Ectodermal cell (in vitro differentiated cells): ENCODE data around the gene CEACAM4.
"Not testable (repeated sequence)": the region's sequence is repeated elsewhere in the genome, so short reads cannot be mapped to it uniquely, and the experiment has no call there.

Experiments used
- H3K27ac ChIP-seq: 2 replicates; pipeline ENCODE4 v1.7.0; 2013; ENCODE audit warnings: mild to moderate bottlenecking, low read depth, low read length; ENCODE audit not compliant: insufficient read depth, poor library complexity, severe bottlenecking
- H3K27me3 ChIP-seq: 2 replicates; pipeline ENCODE4 v1.7.0; 2013; ENCODE audit warnings: mild to moderate bottlenecking, low read length; ENCODE audit not compliant: insufficient read depth, control insufficient read depth, poor library complexity, severe bottlenecking
- H3K36me3 ChIP-seq: one replicate; pipeline ENCODE4 v1.7.0; 2013; ENCODE audit warnings: low read length; ENCODE audit not compliant: control insufficient read depth, insufficient read depth
- H3K4me1 ChIP-seq: one replicate; pipeline ENCODE4 v1.7.0; 2013; ENCODE audit warnings: low read length; ENCODE audit not compliant: control insufficient read depth, insufficient read depth
- H3K4me3 ChIP-seq: 2 replicates; pipeline ENCODE4 v1.7.0; 2013; ENCODE audit warnings: low read depth, low read length, control low read depth; ENCODE audit not compliant: insufficient read depth
- H3K9me3 ChIP-seq: 2 replicates; pipeline ENCODE4 v1.7.0; 2013; ENCODE audit warnings: mild to moderate bottlenecking, low read length, moderate library complexity; ENCODE audit not compliant: control insufficient read depth
- WGBS, 2 experiments: methylation state at CpG; one replicate each; pipeline ENCODE4 v1.1.7; 2013; ENCODE audit warnings: missing lambda C conversion rate in 2 of 2; 5-methylcytosine and 5-hydroxymethylcytosine counted together

Gene CEACAM4

GRCh38 chr19:41587101-41587837 lies 39.6 kb downstream of the CEACAM4 start:
- Histone ChIP-seq H3K27me3 (no peaks in the 10 kb centered on the region), H3K9me3 (no peaks in the 10 kb centered on the region), H3K36me3 (no peaks in the 10 kb centered on the region), H3K4me3 (no peak overlapping the region), H3K4me1 (no peaks in the 10 kb centered on the region), H3K27ac (no peak overlapping the region)
- 63 to 71% methylated on average over 9 of the region's 9 CpGs for WGBS, 2 experiments

- Histone ChIP-seq H3K4me3 (no peak overlapping the region), H3K9me3 (no peaks in the 10 kb centered on the region), H3K4me1 (no peaks in the 10 kb centered on the region), H3K36me3 (no peaks in the 10 kb centered on the region), H3K27me3 (no peaks in the 10 kb centered on the region), H3K27ac (no peak overlapping the region)
These were observed 40.8 kb downstream of the CEACAM4 start for GRCh38 chr19:41586064-41586463.

GRCh38 chr19:41584931-41585330 lies 41.9 kb downstream of the CEACAM4 start:
- no peaks in the 10 kb centered on the region for H3K27me3 ChIP-seq
- H3K4me3 ChIP-seq: no peak overlapping the region
- 67 to 75% methylated on average over 1 of the region's 1 CpG for WGBS, 2 experiments
- H3K36me3 ChIP-seq: no peaks in the 10 kb centered on the region
- H3K4me1 ChIP-seq: no peaks in the 10 kb centered on the region
- H3K27ac ChIP-seq: no peak overlapping the region
- no peaks in the 10 kb centered on the region for H3K9me3 ChIP-seq

- Histone ChIP-seq H3K27me3 (no peaks in the 10 kb centered on the region), H3K9me3 (no peaks in the 10 kb centered on the region), H3K4me3 (no peak overlapping the region), H3K4me1 (no peaks in the 10 kb centered on the region), H3K36me3 (no peaks in the 10 kb centered on the region), H3K27ac (no peak overlapping the region)
- WGBS, 2 experiments: 51 to 56% methylated on average over 6 of the region's 6 CpGs
These were observed 42.5 kb downstream of the CEACAM4 start for GRCh38 chr19:41584260-41584810.

GRCh38 chr19:41582577-41583182 lies 44.2 kb downstream of the CEACAM4 start:
- WGBS, 2 experiments: 84 to 85% methylated on average over 1 of the region's 1 CpG
- not testable (repeated sequence) for H3K9me3 ChIP-seq, H3K4me3 ChIP-seq, H3K4me1 ChIP-seq, H3K36me3 ChIP-seq, H3K27me3 ChIP-seq, H3K27ac ChIP-seq

- H3K4me3 ChIP-seq, H3K9me3 ChIP-seq, H3K27ac ChIP-seq, H3K27me3 ChIP-seq, H3K4me1 ChIP-seq, H3K36me3 ChIP-seq: not testable (repeated sequence)
- WGBS, 2 experiments: 51 to 64% methylated on average over 3 to 4 of the region's 4 CpGs
These were observed 45.8 kb downstream of the CEACAM4 start for GRCh38 chr19:41581068-41581467.

- no peak overlapping the region for H3K27ac ChIP-seq
- no peaks in the 10 kb centered on the region for H3K4me1 ChIP-seq
- H3K27me3 ChIP-seq: peaks cover 3% of the 10 kb centered on the region
- H3K36me3 ChIP-seq: no peaks in the 10 kb centered on the region
- H3K9me3 ChIP-seq: no peaks in the 10 kb centered on the region
- 55 to 60% methylated on average over 2 of the region's 2 CpGs for WGBS, 2 experiments
- H3K4me3 ChIP-seq: no peak overlapping the region
These were observed 48.0 kb downstream of the CEACAM4 start for GRCh38 chr19:41578886-41579285.

- Histone ChIP-seq H3K4me3 (no peak overlapping the region), H3K27ac (no peak overlapping the region), H3K36me3 (no peaks in the 10 kb centered on the region), H3K9me3 (no peaks in the 10 kb centered on the region), H3K27me3 (peaks cover 3% of the 10 kb centered on the region), H3K4me1 (no peaks in the 10 kb centered on the region)
- WGBS, 2 experiments: 70 to 71% methylated on average over 2 of the region's 2 CpGs
These were observed 49.0 kb downstream of the CEACAM4 start for GRCh38 chr19:41577833-41578232.

GRCh38 chr19:41577144-41577830 lies 49.6 kb downstream of the CEACAM4 start:
- H3K27me3 ChIP-seq: peaks cover 5% of the 10 kb centered on the region
- H3K9me3 ChIP-seq: no peaks in the 10 kb centered on the region
- H3K4me1 ChIP-seq: no peaks in the 10 kb centered on the region
- H3K36me3 ChIP-seq: no peaks in the 10 kb centered on the region
- no peak overlapping the region for H3K27ac ChIP-seq
- 80 to 81% methylated on average over 19 of the region's 19 CpGs for WGBS, 2 experiments
- no peak overlapping the region for H3K4me3 ChIP-seq

GRCh38 chr19:41575998-41576397 lies 50.9 kb downstream of the CEACAM4 start, which contains the start of gene CEACAM21:
Gene CEACAM21 (plus strand): TSS chr19:41576166. CDS start chr19:41576275, 109 bp downstream.
- Histone ChIP-seq H3K9me3 (no peaks in the 10 kb centered on the region), H3K27ac (no peak within 1 kb of the TSS), H3K4me3 (no peak within 1 kb of the TSS), H3K27me3 (peaks cover 17% of the 10 kb centered on the region), H3K36me3 (no peaks in the 10 kb centered on the region), H3K4me1 (no peaks in the 10 kb centered on the region)
- 45 to 47% methylated on average over 4 of the region's 4 CpGs for WGBS, 2 experiments
